HG03280 (cell line): ENCODE data around the gene MELK.
"Not testable (repeated sequence)": the region's sequence is repeated elsewhere in the genome, so short reads cannot be mapped to it uniquely, and the experiment has no call there.

Experiments
- ATAC-seq: cut with Tn5 transposase; IDR thresholded peaks from one replicate; pipeline ENCODE4 v1.9.1; 2021; ENCODE audit warnings: mild to moderate bottlenecking, moderate library complexity; ENCODE audit not compliant: unreplicated experiment

MELK gene

DNA sequence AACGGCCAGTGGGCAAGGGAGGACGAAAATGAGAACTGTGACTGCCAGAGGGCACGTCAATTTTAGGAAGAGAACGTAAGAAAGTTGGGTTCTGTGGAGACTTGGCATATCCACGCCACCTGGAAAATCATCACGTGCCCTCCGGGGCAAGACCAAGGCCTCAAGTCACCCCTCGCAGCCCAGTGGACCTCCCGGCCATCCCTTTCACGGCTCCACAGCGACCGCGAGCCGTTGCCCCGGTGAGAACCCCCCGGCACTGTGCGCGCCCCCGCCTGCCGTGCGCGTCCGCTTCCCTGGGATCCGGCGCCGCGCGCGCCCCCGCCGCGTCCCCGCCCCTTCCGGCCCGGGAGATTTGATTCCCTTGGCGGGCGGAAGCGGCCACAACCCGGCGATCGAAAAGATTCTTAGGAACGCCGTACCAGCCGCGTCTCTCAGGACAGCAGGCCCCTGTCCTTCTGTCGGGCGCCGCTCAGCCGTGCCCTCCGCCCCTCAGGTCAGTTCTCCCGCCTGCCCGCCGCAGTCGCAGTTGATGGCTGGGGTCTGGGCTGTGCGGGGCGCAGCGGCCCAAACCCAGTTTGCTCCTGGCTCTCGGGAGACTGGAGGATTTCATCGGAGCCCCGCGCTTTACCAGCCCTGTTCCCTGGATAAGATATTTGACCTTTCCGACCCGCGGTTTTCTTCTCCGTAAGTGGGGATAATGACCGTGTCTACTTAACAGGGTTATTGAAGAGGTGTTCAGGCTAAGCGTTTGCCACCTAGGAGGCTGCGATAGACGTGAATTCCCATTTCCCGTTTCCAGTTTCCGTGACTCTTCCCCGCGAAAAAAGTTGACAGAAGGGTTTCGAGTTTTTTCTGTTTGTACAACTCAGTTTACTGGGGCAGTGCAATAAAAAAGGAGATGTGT, at the start of gene MELK:
Gene MELK, plus strand, starts transcription at position 381 of the 904 bp plus-strand sequence. CDS start 8,787 bp downstream, outside the sequence.
- ATAC-seq, result peak; percentile 74

DNA sequence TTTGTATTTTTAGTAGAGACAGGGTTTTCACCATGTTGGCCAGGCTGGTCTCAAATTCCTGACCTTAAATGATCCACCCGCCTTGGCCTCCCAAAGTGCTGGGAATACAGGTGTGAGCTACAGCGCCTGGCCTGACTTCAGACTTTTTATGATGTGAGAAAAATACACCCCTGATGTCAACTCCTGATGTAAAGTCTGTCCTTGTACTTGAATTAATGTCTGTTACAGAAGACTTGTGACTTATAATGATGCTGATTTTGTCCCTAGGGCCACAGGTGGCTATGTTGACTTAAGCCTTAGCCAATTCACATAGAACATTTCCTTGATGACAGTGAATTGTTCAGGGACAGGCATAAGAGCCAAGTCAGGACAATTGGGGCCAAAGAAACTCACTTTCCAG, 42.5 kb upstream of the MELK start:
- no peak for ATAC-seq

DNA sequence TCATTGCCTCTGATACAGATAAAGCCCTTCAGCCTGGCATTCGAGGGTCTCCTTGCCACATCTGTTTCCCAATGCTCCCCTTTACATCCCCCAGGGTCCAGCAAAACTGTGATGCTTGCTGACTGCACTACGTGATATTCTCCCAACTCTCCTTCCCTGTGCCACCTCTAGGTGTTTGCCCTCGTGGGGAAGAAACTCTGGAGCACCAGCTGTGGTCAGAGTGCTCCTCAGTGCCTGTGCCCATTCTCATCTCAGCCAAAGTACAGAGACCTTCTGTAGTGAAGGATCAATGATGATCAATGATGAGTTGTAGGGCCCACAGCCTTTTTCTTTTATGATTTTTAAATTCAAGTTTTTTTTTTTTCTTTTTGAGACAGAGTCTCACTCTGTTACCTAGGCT, 40.3 kb upstream of the MELK start:
- no peak for ATAC-seq

DNA sequence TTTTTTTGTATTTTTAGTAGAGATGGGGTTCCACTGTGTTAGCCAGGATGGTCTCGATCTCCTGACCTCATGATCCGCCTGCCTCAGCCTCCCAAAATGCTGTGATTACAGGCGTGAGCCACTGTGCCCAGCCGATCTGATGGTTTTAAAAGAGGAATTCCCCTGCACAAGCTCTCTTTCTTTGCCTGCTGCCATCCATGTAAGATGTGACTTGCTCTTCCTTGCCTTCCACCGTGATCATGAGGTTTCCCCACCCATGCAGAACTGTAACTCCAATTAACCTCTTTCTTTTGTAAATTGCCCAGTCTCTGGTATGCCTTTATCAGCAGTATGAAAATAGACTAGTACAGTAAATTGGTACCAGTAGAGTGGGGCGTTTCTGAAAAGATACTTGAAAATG, 39.0 kb upstream of the MELK start:
- not testable (repeated sequence) for ATAC-seq

DNA sequence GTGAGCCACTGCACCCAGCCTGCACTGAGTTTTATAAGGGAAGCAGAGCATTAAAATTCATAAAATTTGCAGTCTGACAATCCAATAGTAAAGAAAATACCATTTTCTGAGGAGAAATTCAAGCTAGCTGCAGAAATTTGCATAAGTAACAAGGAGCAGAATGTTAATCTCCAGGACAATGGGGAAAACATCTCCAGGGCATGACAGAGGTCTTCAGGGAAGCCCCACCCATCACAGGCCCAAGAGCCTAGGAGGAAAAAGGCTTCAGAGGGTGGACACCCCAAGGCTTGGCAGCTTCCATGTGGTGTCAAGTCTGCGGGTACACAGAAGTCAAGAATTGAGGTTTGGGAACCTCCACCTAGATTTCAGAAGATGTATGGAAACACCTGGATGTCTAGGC, 37.6 kb upstream of the MELK start:
- no peak for ATAC-seq

DNA sequence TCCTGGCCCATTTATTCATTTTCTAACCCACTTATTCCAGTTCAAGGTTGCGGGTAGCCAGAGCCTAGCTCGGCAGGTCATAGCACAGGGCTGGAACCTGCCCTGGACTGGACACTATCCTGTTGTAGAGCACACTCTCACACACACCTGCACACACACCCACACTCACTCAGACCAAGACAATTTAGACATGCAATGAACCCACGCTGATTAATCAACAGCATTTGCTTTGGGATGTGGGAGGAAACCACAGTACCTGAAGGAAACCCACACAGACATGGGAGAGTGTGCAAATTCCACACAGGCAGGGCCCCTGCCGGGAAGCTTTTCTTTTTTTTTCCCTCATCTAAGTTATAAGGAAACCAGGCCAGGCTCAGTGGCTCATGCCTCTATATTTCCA, 34.8 kb upstream of the MELK start:
- ATAC-seq, result no peak

GRCh38 chr9:36542355-36542754, 30.3 kb upstream of the MELK start:
- no peak for ATAC-seq

DNA sequence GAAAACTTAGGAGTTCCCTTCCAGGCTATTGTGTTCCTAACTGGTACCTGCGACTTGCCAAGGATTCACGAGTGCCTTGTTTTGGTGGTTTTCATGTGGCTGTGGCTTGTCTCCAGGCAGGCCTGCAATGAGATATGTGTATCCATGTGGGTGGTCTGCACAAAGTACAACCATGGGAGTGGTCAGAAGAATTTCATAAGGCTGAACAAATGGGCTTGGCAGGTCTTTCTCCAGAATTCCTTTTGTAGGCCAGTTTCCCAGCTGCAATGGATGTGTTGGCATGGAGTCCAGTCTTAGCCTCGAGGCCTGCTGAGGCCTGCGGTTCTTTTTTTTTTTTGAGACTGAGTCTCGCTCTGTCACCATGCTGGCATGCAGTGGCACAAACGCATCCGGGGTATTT, 28.8 kb upstream of the MELK start:
- ATAC-seq, result no peak

GRCh38 chr9:36547598-36547997, 25.1 kb upstream of the MELK start:
- ATAC-seq, result no peak

DNA sequence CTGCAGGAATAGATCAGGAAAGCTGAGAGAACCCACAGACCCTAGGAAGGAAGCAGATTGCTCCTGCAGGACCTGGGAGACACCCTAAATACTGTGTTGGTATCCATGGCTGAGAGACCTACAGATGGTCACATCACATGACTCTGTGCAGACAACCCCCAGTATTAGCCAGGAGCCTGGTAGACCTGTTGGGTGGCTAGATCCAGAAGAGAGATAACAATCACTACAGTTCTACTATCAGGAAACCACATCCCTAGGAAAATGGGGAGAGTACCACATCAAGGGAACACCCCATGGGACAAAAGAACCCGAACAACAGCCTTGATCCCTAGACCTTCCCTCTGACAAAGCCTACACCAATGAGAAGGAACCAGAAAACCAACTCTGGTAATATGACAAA, 24.2 kb upstream of the MELK start:
- ATAC-seq, result no peak

DNA sequence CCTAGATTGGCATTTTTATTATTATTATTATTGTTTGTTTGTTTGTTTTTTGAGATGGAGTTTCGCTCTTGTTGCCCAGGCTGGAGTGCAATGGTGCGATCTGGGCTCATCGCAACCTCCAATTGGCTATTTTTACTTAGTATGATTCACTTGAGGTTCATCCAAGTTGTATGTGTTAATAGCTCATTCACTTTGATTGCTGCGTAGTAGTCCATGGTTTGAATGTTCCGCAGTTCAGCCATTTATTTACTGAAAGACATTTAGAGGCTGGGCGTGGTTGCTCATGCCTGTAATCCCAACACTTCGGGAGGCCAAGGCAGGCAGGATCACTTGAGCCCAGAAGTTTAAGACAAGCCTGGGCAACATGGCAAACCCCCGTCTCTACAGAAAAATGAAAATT, 22.6 kb upstream of the MELK start:
- no peak for ATAC-seq

DNA sequence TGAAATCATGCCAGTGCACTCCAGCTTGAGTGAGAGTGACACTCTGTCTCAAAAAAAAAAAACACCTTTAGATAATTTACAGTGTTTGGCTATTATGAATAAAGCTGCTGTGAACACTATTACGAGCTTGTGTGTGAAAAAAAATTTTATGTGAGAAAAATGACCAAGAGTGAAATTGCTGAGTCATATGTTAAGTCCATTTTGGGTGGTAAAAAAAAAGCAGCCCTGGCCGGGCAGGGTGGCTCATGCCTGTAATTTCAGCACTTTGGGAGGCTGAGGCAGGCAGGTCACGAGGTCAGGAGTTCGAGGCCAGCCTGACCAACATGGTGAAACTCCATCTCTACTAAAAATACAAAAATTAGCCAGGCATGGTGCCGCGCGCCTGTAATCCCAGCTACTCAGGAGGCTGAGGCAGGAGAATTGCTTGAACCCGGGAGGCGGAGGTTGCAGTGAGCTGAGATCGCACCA, 22.0 kb upstream of the MELK start:
- ATAC-seq, result peak; percentile 54

GRCh38 chr9:36551129-36551528, 21.6 kb upstream of the MELK start:
- ATAC-seq, result no peak

DNA sequence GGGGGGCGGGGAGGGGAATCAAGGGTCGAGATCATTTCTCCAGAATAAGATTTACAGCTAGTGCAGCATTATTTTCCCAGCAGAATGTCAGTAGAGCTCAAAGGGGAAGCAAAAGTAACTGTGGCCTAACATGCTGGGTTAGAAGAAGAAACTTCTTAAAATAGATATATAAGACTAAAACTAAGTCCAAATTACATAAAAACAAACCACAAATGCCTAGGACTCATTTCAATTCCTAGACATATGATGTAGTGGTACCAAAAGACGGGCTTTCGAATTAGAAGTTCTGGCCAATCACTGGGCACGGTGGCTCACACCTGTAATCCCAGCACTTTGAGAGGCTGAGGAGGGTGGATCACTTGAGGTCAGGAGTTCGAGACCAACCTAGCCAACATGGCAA, 20.8 kb upstream of the MELK start:
- no peak for ATAC-seq

GRCh38 chr9:36559036-36559695, 13.5 kb upstream of the MELK start:
- no peak for ATAC-seq

GRCh38 chr9:36560771-36561170, 11.9 kb upstream of the MELK start:
- ATAC-seq, result no peak

GRCh38 chr9:36562801-36563200, 9.9 kb upstream of the MELK start:
- ATAC-seq, result not testable (repeated sequence)

- ATAC-seq, result no peak
Measured at GRCh38 chr9:36566813-36567221, 5.9 kb upstream of the MELK start.

DNA sequence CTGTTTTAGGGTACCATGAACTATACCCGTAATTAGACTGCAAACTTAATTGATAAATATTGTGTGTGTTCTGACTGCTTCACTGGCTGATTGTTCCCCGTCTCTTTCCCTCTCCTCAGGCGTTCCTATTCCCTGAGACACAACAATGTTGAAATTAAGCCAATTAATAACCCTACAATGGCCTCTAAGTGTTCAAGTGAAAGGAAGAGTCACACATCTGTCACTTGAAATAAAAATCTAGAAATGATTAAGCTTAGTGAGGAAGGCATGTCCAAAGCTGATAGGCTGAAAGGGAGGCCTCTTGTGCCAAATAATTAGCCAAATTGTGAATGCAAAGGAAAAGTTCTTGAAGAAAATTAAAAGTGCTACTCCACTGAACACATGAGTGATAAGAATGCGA, 4.0 kb upstream of the MELK start:
- ATAC-seq, result not testable (repeated sequence)

- no peak for ATAC-seq
Measured at GRCh38 chr9:36571333-36571732, 1.4 kb upstream of the MELK start.

DNA sequence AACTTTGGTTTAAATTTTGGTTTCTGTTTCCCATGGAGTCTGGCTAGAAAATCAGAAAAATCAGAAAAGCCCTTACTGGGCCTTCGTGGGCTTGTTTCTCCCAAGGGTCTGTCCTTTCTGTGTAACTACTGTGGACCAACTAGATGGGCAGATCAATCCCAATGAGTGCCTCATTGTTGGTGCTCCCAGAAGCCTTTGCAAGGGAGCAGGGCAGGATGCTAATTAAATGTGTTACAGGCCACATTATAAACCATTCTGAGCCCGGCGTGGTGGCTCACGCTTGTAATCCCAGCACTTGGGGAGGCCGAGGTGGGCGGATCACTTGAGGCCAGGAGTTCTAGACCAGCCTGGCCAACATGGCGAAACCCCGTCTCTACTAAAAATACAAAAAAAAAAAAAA, 1.4 kb downstream of the MELK start:
- ATAC-seq, result not testable (repeated sequence)

DNA sequence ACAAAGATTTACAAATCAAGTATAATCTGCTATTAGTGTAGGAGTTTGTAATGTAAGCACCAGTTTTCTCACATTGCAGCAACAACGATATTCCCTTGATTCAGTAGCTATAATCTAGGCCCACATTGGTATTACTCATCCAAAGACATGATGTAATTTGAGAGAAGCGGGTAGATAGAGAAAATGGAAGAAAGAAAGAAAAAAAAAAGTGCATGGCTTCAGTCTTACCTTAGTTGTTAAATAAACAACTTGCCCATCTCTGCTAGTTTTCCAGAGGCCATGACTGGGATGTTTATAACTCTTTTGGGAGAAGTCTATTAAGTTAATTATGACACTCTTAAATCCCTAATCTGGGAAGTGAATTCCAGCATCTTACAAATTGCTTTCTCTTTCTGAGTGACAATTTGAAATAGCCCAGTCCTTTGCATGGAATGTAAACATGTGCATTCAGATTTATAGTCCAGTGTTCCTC, 2.8 kb downstream of the MELK start:
- no peak for ATAC-seq
